Breast epithelium (tissue), 3 donors: ENCODE results near the gene SYTL4.

Experiments
- CTCF ChIP-seq, 3 donors: fragments of 450-650 bp; IDR thresholded peaks; one replicate each; pipeline ENCODE4 v1.5.1; 2016 to 2017; ENCODE audit warnings: antibody characterized with exemption in 3 of 3, mild to moderate bottlenecking in 3 of 3, moderate library complexity in 3 of 3
- POLR2A ChIP-seq: fragments of 450-650 bp; IDR thresholded peaks from one replicate; pipeline ENCODE4 v1.6.1; 2016; ENCODE audit warnings: antibody characterized with exemption, mild to moderate bottlenecking, moderate library complexity

GRCh38 chrX:100695302-100695701, 36.6 kb downstream of the SYTL4 start:
- no peak for TF ChIP-seq CTCF (IDR thresholded peaks at IDR 0.05)
- no peak for TF ChIP-seq POLR2A
